Hepatocyte (in vitro differentiated cells): Measurements from ENCODE around the gene RAPGEF5. TPM values are rescaled to one million over a fixed set of nuclear protein-coding genes. Genes with fewer than 3 reads are reported as not detected.

Experiments
- DNase-seq: peaks from one replicate; pipeline ENCODE4 v3.0.0-alpha.2; 2016; ENCODE audit warnings: low spot score
- H2AFZ ChIP-seq: fragments of 200-600 bp; sonication (generic); 2 replicates; pipeline ENCODE4 v1.6.0; 2016; ENCODE audit warnings: antibody characterized with exemption, mild to moderate bottlenecking
- H3K27ac ChIP-seq: fragments of 200-600 bp; sonication (generic); 2 replicates; pipeline ENCODE4 v1.5.1; 2016; ENCODE audit warnings: mild to moderate bottlenecking
- H3K27me3 ChIP-seq: fragments of 200-600 bp; sonication (generic); 2 replicates; pipeline ENCODE4 v1.6.1; 2016
- H3K36me3 ChIP-seq: fragments of 200-600 bp; sonication (generic); replicated peaks from 2 replicates; pipeline ENCODE4 v1.5.1; 2016; ENCODE audit warnings: low read depth; ENCODE audit not compliant: insufficient read depth
- H3K4me1 ChIP-seq: fragments of 200-600 bp; sonication (generic); 2 replicates; pipeline ENCODE4 v1.5.1; 2016; ENCODE audit warnings: mild to moderate bottlenecking, moderate library complexity; ENCODE audit not compliant: insufficient read depth
- H3K4me2 ChIP-seq: fragments of 200-600 bp; sonication (generic); 2 replicates; pipeline ENCODE4 v1.6.0; 2016
- H3K4me3 ChIP-seq: fragments of 200-600 bp; sonication (generic); 2 replicates; pipeline ENCODE4 v1.5.1; 2016; ENCODE audit warnings: mild to moderate bottlenecking
- H3K79me2 ChIP-seq: fragments of 200-600 bp; sonication (generic); 2 replicates; pipeline ENCODE4 v1.6.0; 2017; ENCODE audit warnings: mild to moderate bottlenecking
- H3K9me2 ChIP-seq: fragments of 200-600 bp; sonication (generic); replicated peaks from 2 replicates; pipeline ENCODE4 v1.6.0; 2017; ENCODE audit warnings: mild to moderate bottlenecking; ENCODE audit not compliant: insufficient read depth
- H3K9me3 ChIP-seq: fragments of 200-600 bp; sonication (generic); 2 replicates; pipeline ENCODE4 v1.5.1; 2016; ENCODE audit warnings: low read depth, mild to moderate bottlenecking
- H4K20me1 ChIP-seq: fragments of 200-600 bp; sonication (generic); 2 replicates; pipeline ENCODE4 v1.6.0; 2016; ENCODE audit warnings: mild to moderate bottlenecking; ENCODE audit not compliant: insufficient read depth, poor library complexity, severe bottlenecking
- CTCF ChIP-seq: fragments of 200-600 bp; sonication (generic); IDR thresholded peaks from 2 replicates; pipeline ENCODE4 v1.5.1; 2016; ENCODE audit warnings: antibody characterized with exemption, mild to moderate bottlenecking; ENCODE audit not compliant: poor library complexity
- EZH2 ChIP-seq: fragments of 200-600 bp; sonication (generic); IDR thresholded peaks from 2 replicates; pipeline ENCODE4 v1.6.1; 2016; ENCODE audit warnings: antibody characterized with exemption, mild to moderate bottlenecking, borderline replicate concordance
- EZH2phosphoT487 ChIP-seq: fragments of 200-600 bp; sonication (generic); IDR thresholded peaks from one replicate; pipeline ENCODE4 v1.6.1; 2018; ENCODE audit warnings: antibody characterized with exemption, mild to moderate bottlenecking, low read depth, moderate library complexity; ENCODE audit not compliant: unreplicated experiment, severe bottlenecking
- WGBS: methylation state at CpG from one replicate; pipeline ENCODE4 v1.1.6; 2016; ENCODE audit warnings: low lambda C conversion rate; ENCODE audit errors: missing lambda C conversion rate; 5-methylcytosine and 5-hydroxymethylcytosine counted together
- polyA plus RNA-seq: library from polyadenylated mRNA; unstranded; fragments of >200 nt; fragmentation: Nextera tagmentation; extraction: Ambion mirVana; gene quantifications from 2 replicates; pipeline ENCODE4 v1.2.1, GENCODE V29; 2016
- total RNA-seq: library from RNA; depleted of rRNA; stranded (reverse); fragments of >200 nt; gene quantifications from 2 replicates; pipeline ENCODE4 v1.2.3, GENCODE V29; 2014

Gene RAPGEF5
- total and polyA plus RNA-seq, 2 experiments from 2014 or later = 5.2 to 14.5 TPM

GRCh38 chr7:22214000-22214399, 143.0 kb downstream of the RAPGEF5 start:
- Histone ChIP-seq H3K9me3 (no peaks in the 10 kb centered on the region), H3K27ac (no peak overlapping the region), H2AFZ (no peak overlapping the region), H3K27me3 (no peaks in the 10 kb centered on the region), H3K4me2 (no peak overlapping the region), H3K4me1 (peaks cover 7% of the 10 kb centered on the region), H3K36me3 (no peaks in the 10 kb centered on the region), H3K4me3 (no peak overlapping the region), H4K20me1 (no peaks in the 10 kb centered on the region), H3K79me2 (no peaks in the 10 kb centered on the region), H3K9me2 (no peaks in the 10 kb centered on the region)
- WGBS = 85% methylated on average over 3 of the region's 3 CpGs
- TF ChIP-seq EZH2phosphoT487 (no peak), CTCF (no peak), EZH2 (no peak)
- no peak for DNase-seq

DNA sequence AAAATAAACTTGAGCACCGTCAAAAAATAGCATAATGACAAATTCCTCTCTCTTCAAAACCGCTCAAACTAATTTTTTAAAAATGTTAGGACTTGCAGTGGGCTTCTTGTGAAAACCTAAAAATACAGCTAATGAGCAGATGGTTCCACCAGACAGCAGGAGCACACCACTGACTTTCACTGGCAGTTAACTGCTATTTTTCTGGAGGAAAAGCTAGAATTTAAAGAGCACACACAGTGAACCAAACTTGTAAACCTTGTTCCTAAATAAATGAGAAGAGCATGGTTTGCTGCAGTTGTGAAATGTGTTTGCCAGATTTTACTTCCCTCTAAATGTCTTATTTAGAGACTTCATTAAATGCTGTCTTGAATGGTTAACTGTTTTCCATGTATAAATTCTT, 143.9 kb downstream of the RAPGEF5 start:
- no peak overlapping the region for H3K27ac ChIP-seq
- H3K4me2 ChIP-seq = no peak overlapping the region
- no peaks in the 10 kb centered on the region for H3K27me3 ChIP-seq
- H3K4me3 ChIP-seq = no peak overlapping the region
- no peaks in the 10 kb centered on the region for H3K9me2 ChIP-seq
- peaks cover 7% of the 10 kb centered on the region for H3K4me1 ChIP-seq
- no peaks in the 10 kb centered on the region for H3K9me3 ChIP-seq
- WGBS = 82% methylated on average over 2 of the region's 2 CpGs
- H3K36me3 ChIP-seq = no peaks in the 10 kb centered on the region
- H2AFZ ChIP-seq = no peak overlapping the region
- no peaks in the 10 kb centered on the region for H4K20me1 ChIP-seq
- TF ChIP-seq EZH2phosphoT487 (no peak), EZH2 (no peak), CTCF (no peak)
- no peak for DNase-seq
- no peaks in the 10 kb centered on the region for H3K79me2 ChIP-seq

GRCh38 chr7:22210967-22211366, 146.0 kb downstream of the RAPGEF5 start:
- no peaks in the 10 kb centered on the region for H3K9me3 ChIP-seq
- TF ChIP-seq EZH2 (no peak), CTCF (no peak), EZH2phosphoT487 (no peak)
- no peak overlapping the region for H3K4me2 ChIP-seq
- H3K9me2 ChIP-seq = no peaks in the 10 kb centered on the region
- WGBS = 89% methylated on average over 2 of the region's 2 CpGs
- H3K4me1 ChIP-seq = no peaks in the 10 kb centered on the region
- H4K20me1 ChIP-seq = no peaks in the 10 kb centered on the region
- no peak overlapping the region for H2AFZ ChIP-seq
- H3K36me3 ChIP-seq = no peaks in the 10 kb centered on the region
- no peaks in the 10 kb centered on the region for H3K27me3 ChIP-seq
- DNase-seq = no peak
- H3K79me2 ChIP-seq = no peaks in the 10 kb centered on the region
- H3K27ac ChIP-seq = no peak overlapping the region
- no peak overlapping the region for H3K4me3 ChIP-seq

DNA sequence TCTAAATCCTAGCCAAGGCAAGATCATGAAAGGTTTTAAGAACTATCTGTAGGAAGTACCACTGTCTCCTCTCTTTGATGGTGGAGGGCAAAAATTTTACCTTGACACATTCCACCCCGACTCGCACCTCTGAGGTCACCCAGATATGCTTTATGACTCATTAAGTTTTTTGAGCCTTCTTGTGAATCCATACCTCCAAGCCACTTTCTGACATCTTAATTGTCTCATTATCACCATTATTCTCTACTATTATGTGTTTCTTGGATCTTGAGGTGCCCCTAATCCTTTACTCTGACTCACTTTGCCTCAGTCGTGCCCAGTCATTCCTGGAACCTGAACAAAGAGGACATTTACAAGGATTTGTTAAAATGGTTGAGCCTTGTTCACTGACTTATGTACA, 146.6 kb downstream of the RAPGEF5 start:
- Histone ChIP-seq H3K9me2 (no peaks in the 10 kb centered on the region), H3K4me2 (no peak overlapping the region), H3K27me3 (no peaks in the 10 kb centered on the region), H3K9me3 (no peaks in the 10 kb centered on the region), H3K36me3 (no peaks in the 10 kb centered on the region), H3K4me3 (no peak overlapping the region), H3K27ac (no peak overlapping the region), H4K20me1 (no peaks in the 10 kb centered on the region), H3K79me2 (no peaks in the 10 kb centered on the region), H3K4me1 (no peaks in the 10 kb centered on the region), H2AFZ (no peak overlapping the region)
- TF ChIP-seq CTCF (no peak), EZH2 (no peak), EZH2phosphoT487 (no peak)
- no peak for DNase-seq
- 73% methylated on average over 3 of the region's 3 CpGs for whole genome bisulfite sequencing
